ENCODE data around the gene CACNA2D4.
A peak's percentile ranks its signal among the peaks of the same experiment; 100 is the strongest.

The CACNA2D4 gene

DNA sequence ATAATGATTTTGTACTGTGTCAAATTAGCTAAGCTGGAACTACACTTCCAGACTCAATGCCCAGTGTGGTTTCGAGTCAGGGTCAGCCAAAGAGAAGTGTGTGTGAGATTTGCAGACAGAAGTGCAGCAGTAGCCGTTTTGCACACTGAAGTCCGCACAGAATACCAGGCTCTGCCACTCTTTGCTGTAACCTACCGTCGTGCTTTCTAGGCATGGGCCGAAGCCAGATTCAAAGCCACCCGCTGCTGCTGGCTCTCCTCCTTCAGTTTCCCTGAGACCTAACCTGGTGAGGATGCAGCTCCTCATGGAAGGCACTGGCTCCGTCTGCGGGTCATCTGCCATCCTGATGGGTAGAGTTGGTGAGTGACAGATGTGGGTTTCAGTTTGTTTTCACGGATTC lies 49.3 kb downstream of the CACNA2D4 start:
- no peak for DNase-seq

DNA sequence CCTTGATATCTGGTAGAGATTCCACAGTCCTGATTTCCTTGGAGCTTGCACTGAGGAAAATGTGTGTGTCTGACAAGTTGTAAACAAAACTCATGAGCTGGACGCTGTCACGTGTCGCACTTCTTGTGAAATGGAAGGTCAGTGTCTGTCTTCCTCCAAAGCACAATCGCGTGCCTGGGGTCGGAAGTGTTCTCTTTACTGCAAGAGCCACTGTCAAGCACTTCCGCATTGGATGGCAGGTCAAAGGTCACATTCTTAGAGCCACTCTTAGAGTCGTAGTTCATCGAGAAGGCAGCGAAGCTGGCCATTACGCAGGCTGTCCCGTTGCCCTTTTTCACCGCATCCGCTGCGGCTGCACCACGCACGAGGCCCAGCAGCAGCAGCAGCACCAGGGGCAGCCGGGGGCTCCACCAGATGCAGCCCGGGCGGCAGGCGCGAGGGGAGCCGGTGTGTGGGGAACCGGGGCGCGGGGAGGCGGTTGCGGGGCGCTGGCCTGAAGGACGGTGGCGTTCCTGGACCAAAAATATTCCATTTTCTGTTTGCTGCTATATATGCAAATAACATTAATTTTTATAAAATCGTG lies 53.1 kb downstream of the CACNA2D4 start:
- DNase-seq = no peak

DNA sequence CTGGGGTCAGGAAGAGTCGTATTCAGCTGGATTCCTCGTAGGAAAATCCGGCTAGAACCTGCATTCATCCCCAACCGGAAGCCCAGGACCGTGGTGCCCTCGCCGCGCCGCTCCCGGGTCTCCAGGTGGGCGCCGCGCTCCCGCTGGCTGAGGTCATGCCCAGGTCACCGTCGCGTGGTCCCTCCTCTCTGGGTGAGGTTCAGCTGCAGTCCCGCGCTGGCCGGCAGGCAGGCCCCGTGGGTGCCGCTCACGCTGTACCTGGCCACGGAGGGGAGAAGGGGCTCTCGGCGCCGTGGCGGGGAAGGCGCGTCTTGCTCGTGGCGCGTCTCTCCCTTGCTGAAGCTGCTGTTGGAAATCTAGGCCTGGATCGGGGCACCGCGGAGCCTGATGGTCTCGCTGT lies 53.6 kb downstream of the CACNA2D4 start:
- DNase-seq = no peak

DNA sequence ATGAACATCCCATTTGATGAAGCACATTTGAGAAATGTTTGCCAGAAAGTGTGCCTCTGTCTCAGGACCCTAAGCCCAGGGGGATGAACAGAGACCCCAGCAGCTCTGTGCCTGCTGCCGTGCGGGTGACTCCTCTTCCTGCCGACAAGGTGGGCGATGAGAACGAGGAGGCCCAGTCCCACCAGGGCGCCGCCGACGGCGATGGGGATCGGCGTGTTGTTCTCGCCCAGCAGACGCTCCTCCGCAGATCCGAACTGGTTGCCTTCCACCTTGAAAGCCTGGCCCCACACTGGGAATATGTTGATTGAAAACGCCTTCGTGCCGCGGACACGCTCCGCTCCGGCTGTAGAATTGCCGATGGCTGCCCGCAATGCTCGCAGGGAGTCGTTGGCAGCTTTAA lies 54.0 kb downstream of the CACNA2D4 start:
- DNase-seq = no peak

DNA sequence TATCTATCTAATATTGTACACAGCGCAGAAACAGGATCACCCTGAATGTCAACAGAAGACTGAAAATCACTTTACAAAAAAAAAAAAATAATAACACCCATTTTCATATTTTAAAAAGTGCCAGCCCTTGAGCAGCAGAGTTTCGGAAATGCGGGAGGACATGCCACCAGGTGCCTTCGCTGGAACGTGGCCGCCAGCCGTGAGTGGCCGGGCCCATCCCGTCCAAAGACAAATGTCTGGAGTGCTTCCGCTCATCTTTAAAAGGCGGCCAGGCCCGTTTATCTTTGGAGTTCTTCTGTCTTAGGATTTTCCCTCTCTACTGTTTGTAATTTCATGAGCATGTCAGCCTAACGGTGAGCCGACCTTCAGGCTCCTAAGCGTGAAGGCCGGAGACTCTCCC lies 54.6 kb downstream of the CACNA2D4 start:
- no peak for DNase-seq

DNA sequence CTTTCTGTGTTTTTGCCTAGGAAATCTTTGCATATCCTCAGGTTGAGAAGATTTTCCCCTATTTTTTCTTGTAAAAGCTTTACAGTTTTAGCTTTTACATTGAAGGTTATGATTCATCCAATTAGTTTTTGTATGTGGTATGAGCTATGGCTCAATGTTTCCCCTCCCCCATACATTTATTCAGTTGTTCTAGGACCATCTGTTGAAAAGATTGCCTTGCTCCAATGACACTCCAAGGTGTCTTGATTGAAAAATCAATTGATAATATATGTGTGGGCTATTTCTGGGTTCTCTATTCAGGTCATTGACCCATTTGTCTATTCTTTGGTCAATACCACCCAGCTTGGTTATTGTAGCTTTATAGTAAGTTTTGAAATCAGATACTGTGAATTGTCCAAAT lies 55.5 kb downstream of the CACNA2D4 start:
- no peak for DNase-seq

DNA sequence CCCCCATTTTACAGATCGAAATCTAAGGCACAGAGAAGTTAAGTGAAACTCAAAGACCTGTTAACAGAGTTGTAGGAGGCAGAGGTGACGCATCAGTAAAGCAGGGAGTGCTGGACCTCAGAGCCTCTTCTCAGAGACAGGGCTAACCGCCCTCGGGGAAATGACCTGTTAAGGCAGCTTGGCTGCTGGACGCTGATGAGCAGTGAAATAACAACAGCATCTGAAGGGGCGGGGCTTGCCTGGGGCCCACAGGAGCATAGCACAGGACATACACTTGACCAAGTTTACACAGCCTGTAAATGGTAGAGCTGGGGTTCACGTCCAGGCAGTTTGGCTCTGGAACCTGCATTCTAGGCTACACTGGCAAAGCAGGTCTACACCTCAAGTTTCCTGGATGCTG lies 58.8 kb downstream of the CACNA2D4 start:
- DNase-seq = no peak

DNA sequence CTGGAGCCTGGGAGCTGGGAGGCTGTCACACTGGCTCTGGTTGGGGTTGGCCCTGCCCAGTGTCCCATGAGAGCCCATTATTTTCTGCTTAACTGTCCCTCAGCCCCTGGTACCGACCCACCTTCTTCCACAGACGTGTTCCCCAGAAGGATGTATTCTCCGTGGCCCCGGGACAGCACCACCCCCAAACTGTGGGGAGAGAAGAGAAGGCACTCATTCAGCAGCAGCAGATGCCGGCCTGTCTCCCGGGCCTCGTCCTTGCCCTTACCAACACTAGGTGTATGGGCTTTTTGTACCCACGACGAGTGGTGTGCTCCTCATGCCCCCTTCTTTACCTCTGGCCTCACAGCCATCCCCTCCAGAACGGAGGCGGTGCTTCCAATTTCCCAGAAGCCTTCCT lies 60.0 kb downstream of the CACNA2D4 start:
- no peak for DNase-seq

DNA sequence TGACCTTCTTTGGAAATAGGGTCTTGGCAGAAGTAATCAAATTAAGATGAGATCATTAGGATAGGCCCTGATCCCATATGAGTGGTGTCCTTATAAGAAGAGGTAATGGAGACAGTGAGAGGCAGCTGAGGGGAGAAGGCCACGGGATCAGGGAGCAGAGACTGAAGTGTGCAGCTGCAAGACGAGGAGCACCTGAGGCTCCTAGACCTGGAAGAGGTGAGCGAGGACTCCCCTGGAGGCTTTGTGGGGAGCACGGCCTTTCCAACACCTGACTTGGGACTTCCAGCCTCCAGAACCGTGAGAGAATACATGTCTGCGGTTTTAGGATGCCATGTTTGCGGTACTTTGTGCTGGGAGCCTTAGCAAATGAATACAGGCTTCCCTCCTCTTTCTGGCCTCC lies 60.6 kb downstream of the CACNA2D4 start:
- no peak for DNase-seq

DNA sequence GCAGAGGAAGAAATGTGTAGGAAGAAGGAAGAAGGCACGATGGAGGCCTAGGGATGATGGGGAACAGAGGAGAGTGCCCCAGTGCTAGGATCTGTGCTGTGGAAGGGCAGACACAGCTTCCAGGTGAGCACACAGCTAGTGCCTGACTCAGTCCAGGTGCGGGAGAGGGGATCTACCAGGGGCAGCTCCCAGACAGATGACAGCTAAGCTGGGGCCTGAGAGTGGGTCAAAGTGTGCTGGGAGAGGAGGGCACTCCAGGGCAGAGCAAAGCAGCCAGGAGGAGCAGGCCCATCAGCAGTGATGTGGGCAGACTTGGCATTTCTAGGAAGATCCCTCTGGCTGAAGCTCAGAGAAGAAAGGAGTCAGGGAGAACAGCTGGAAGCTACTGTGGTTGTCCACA lies 61.4 kb downstream of the CACNA2D4 start:
- no peak for DNase-seq

DNA sequence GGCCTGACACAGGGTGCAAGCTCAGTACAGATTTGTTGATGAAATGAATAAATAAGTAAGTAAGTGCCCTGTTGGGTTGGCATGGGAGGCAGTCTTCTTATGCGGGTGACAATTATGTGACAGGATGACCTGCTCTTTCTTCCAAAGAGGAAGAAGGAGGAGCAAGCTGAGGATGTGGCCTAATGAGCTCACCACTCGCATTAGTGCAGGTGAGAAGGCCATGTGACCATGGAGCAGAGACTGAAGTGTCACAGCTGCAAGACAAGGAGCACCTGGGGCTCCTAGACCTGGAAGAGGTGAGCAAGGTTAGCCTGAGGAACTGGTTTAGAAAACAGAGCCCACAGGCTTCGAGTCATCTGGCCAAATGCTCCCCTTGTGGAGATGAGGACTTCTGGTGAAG lies 63.2 kb downstream of the CACNA2D4 start:
- peak in 1 of 2 experiments; percentile 13 for DNase-seq

DNA sequence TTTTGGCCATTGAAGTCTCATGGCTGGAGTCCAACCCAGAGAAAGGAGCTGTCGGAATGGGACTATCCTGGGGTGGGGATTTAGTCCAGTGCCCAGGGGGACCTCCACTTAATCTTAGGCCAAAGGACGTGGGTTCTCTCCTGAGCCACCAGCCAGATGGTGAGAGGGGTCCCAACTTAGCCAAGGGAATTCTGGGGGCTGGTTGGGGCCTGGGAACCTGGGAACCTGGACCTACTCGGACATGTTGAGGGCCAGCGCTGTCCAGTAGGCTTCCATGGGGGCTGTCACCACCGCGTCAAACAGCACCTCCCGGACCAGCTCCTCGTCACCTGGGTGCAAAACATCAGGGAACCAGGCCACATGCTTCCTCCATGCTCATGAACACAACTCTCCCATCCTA lies 64.7 kb downstream of the CACNA2D4 start:
- DNase-seq = no peak

DNA sequence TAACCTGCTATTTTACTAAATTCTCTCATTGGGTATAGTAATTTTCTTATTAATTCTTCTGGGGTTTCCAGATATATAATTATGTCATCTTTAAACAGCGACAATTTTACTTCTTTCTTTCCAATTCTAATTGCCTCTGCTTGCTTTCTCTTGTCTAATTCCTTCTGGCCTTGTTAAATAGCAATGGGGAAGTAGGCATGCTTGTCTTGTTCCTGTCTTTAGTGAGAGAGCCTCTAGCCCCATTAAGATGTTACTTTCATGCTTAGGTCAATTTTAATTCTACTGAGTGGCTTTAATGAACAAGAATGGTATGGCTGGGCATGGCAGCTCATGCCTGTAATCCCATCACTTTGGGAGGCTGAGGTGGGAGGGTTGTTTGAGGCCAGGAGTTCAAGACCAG lies 66.4 kb downstream of the CACNA2D4 start:
- DNase-seq = no peak

DNA sequence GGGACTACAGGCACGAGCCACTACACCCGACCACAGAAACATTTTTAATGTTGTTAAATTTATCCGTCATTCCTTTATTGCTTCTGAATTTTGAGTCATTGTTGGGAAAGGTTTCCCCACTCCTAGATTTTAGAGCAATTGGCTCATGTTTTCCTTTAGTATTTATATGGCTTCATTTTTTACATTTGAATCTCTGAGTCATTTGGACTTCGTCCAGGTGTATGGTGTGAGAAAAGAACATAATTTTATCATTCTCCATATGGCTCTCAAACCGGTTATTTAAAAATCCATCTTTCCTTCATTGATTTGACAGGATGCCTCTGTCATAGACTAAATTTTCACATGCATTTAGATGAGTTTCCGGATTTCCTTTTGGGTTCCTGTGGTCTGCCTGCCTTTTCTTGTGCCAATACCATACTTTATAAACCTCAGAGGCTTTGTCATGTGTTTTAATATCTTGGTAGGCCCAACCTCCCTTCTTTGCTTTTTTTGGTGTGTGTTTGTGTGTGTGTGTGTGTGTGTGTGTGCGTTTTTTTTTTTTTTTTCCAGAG lies 67.2 kb downstream of the CACNA2D4 start:
- no peak for DNase-seq

DNA sequence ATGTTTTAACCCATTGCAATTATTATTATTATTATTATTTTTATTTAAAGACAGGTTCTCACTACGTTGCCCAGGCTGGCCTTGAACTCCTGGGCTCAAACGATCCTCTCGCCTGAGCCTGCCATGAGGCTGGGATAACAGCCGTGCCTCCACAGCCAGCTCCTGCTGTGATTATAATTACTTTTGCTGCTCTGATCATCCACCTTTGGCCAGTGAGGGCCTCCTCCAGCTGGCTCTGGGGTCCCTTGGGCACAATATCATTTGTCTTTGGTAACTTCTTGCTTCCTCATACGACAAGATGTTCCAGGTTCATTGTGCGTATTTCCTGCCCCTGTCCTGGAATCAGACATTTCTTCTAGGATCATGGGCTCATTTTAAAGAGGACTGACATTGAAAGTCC lies 69.7 kb downstream of the CACNA2D4 start:
- DNase-seq = no peak

DNA sequence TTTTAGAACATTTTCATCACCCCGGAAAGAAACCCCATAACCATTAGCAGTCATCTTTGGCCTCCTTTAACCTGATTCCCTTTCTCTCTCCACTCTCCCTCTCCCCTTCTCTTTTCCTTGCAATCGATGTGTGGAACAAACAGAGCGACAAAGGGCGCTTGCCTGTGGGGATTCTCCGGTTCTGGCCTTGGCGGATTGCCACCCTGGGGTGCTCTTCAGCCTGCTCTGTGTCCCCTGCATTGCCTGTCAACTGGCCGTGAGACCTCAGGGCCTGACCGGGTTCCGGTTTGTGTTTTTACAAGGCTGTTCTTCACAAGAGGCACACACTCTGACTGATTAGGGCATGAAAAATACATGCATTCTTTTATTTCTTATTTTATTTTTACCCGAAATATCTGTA lies 70.3 kb downstream of the CACNA2D4 start:
- no peak for DNase-seq

DNA sequence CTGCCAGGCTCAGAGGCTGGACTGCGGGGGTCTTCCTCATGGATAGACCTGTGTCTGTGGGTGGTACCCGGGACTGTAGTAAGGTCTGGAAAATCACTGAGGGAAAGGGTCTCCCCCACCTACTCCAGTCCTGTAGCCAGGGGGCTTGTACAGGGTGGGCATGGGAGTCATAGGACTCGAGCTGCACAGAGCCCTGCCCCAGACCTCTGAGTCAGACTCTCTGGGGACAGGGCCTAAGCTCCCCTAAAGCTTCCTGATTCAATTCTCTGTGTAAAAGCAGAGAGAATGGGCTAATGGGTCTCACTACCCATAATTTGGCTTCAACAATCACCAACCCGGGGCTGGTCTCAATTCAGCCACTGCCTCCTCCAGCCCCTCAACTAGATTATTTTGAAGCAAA lies 71.0 kb downstream of the CACNA2D4 start:
- no peak for DNase-seq

DNA sequence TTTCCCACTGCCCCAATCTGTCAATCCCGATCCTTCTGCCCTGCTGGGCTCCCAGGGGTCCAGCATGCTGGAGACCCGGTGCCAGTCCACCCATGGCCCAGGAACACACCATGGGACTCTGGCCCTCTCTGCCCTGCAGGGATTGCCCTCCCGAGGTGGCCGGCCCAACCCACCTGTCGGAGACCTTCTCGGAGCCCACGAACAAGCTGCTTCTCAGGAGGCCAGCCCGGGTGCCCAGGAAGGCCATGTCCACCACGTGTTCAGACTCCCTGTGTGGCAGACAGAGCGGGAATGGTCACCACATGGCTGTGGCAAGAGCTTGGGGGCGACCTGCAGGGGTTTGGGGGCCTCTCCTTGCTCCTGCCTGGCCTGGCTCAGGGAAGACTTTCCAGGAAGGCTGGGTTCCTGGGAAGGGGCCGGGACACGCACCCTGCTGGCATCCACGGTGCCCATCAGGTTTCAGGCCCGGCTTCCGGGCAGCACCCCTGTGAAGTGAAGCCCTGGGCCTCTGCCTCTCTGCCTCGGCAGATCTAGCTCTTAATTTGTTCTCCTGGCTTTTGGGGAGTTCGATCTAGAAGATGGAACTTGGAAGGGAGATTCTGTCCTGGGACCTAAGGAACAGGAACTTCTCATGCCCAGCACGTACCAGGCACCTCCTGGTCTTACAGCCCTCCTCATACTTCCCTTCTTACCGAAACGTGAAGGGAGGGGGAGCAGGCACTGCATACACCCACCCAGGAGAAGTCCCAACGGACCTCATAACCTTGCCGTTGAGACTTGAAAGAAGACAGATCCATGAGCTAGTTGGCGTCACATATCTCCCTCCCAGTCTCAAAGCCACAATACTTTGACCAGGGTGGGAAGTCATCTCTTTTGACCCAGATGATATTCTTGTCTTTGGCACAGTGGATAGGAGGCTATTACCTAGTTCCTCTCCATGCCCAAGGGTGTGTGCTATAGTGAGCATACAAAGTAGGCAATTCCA lies 71.7 kb downstream of the CACNA2D4 start:
- DNase-seq = no peak

DNA sequence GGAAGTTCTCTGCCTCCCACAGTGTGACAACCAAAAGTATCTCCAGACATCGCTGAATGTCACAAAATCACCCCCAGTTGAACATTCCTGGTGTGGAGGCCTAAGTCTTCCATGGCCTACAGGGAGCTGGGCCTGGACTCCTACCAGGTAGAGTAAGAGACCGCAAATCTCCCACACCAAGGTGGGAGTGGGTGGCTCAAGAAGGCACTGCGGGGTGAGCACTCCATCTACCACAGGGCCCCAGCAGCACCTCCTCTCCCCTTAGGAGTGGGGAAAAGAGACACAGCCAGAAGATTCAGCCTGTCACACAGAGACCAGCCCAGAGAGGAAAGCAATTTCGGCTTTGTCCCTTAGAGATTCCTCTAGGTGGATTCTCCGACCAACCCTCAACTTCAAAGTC lies 72.6 kb downstream of the CACNA2D4 start:
- no peak for DNase-seq

DNA sequence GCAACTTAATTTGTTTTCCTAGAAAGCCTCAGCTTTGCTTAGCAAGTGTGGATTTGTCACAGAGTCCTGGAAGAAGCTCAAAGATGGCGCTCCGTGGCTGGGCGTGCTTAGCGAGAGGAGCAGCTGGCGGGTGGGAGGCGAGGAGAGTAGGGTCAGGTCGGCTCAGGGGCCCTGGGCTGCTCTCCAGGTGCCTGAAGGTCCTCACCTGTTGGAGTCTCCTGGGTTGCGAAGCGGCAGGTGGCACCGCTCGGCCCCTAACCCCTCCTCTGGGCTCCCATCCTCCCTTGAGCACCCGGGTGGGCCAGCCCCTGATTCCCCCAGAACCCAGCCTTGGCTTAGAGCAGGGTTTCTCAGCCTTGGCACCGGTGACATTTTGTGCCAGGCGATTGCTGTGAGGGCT lies 73.0 kb downstream of the CACNA2D4 start:
- no peak for DNase-seq

DNA sequence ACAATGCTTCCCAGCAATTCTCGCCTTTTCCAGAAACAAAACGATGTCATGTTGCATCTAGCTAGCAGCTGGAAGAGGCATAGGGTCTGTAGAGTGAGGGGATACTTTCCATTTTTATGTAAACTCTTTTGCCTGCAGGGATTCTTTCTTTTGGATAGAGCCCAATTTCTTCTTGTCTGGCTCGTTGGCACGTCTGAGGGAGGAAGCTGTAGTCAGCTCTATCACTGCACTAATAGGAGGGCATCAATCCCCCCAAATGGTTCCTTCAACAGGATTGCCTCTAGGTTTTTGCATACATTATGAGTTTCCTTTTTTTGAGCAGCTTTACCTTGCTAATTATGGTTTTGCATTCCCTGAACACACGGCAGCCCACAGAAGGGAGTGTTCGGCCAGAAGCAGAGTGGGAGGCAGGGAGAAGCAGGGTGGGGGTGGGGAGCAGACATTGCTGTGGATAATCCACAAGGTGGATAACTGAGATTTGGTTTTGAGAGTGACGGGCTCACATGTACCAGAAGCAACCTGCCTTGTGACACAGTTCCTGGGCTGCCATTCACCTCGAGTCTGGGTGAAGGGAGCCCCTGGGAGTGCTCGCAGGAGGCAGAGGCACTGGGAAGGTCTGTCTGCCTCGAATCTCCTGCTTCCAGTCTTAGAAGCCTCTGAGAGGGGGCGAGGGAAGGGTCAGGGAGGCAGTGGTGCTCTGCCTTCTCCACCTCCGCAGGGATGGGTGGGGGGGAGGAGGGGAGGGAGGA lies 73.6 kb downstream of the CACNA2D4 start:
- DNase-seq = no peak

DNA sequence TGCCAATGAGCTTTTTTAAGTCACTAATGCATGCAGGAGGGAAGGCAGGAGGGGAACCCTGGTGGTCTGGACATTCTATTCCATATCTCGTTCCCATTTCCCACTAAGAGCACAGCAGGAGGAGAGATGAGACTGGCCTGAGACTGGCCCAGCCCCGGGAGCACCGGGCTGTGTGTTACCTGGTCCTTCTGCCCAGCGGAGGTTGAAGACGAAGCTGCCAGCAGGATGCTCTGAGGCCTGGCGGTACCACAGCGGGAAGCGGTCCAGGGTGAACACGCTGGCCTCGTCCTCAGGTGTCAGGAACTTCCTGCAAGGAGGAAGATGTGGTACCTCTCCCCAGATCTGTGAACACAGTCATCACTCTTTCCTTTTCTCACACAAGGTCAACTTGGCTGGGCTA lies 74.2 kb downstream of the CACNA2D4 start:
- no peak for DNase-seq

DNA sequence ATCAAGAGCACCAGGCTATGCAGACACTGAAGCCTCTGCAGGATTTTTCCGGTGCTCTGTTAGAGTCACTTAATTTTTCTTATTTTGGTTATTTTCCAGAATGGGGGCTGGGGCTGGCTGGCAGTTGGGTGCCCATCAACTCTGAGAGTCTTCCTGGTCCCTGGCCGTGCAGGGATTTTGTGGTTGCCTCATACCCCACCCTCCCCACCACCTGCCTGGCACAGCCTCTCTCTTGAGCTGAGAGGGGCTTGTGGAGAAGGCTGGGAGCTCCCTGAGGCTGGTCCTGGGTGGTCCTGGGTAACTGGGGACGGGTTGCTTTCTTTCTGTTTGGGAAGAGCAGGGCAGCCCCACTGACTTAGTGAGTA lies 74.8 kb downstream of the CACNA2D4 start:
- DNase-seq = no peak
